Measurements from ENCODE around the gene SLC26A8.

Gene SLC26A8

DNA sequence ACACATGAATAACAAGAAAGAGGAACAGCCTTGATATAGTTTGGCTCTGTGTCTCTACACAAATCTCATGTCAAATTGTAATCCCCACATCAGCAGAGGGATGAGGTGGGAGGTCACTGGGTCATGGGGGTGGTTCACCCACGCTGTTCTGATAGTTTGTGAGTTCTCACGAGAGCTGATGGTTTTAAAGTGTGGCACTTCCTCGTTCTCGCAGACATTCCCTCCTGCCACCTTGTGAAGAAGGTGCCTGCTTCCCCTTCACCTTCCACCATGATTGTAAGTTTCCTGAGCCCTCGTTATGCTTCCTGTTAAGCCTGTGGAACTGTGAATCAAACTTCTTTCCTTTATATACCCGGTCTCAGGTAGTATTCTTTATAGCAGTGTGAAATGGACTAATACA is 116.7 kb downstream of the SLC26A8 start:
- no peak overlapping the region for H3K4me2 ChIP-seq (ENCODE audit: low read length)
- H3K9me3 ChIP-seq (ENCODE audit: control insufficient read depth, low read length), result no peaks in the 10 kb centered on the region
- peaks cover 38% of the 10 kb centered on the region for H3K79me2 ChIP-seq
- TF ChIP-seq, protein P1, sequence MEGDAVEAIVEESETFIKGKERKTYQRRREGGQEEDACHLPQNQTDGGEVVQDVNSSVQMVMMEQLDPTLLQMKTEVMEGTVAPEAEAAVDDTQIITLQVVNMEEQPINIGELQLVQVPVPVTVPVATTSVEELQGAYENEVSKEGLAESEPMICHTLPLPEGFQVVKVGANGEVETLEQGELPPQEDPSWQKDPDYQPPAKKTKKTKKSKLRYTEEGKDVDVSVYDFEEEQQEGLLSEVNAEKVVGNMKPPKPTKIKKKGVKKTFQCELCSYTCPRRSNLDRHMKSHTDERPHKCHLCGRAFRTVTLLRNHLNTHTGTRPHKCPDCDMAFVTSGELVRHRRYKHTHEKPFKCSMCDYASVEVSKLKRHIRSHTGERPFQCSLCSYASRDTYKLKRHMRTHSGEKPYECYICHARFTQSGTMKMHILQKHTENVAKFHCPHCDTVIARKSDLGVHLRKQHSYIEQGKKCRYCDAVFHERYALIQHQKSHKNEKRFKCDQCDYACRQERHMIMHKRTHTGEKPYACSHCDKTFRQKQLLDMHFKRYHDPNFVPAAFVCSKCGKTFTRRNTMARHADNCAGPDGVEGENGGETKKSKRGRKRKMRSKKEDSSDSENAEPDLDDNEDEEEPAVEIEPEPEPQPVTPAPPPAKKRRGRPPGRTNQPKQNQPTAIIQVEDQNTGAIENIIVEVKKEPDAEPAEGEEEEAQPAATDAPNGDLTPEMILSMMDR (IDR thresholded peaks at IDR 0.05), result no peak
- H3K36me3 ChIP-seq (ENCODE audit: control insufficient read depth, insufficient read depth, low read length), result no peaks in the 10 kb centered on the region
- H3K27me3 ChIP-seq (ENCODE audit: control insufficient read depth, insufficient read depth, low read length), result no peaks in the 10 kb centered on the region
- no peak overlapping the region for H3K27ac ChIP-seq
- H3K4me3 ChIP-seq (ENCODE audit: low read depth, low read length), result no peak overlapping the region
- H3K4me1 ChIP-seq, result no peaks in the 10 kb centered on the region
- no peak overlapping the region for H3K9ac ChIP-seq
- H2AFZ ChIP-seq, result no peak overlapping the region

DNA sequence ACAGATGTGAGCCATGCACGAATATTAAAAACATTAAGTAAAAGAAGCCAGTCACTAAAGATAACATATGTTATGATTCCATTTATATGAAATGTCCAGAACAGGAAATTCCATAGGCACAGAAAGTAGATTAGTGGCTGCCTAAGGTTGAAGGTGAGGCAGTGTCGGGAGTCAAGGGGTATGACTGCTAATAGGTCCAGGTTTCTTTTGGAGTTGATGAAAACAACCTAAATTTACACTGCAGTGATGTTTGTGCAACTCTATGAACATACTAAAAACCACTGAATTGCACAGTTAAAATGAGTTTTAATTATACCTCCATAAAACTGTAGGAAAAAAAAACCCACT is 118.0 kb downstream of the SLC26A8 start:
- TF ChIP-seq, protein P1 (IDR thresholded peaks at IDR 0.05), result no peak
- Histone ChIP-seq H3K4me3 (ENCODE audit: low read depth, low read length) (no peak overlapping the region), H2AFZ (no peak overlapping the region), H3K9me3 (ENCODE audit: control insufficient read depth, low read length) (no peaks in the 10 kb centered on the region), H3K27me3 (ENCODE audit: control insufficient read depth, insufficient read depth, low read length) (no peaks in the 10 kb centered on the region), H3K36me3 (ENCODE audit: control insufficient read depth, insufficient read depth, low read length) (no peaks in the 10 kb centered on the region), H3K9ac (no peak overlapping the region), H3K4me1 (no peaks in the 10 kb centered on the region), H3K79me2 (peaks cover 39% of the 10 kb centered on the region), H3K4me2 (ENCODE audit: low read length) (no peak overlapping the region), H3K27ac (no peak overlapping the region)

DNA sequence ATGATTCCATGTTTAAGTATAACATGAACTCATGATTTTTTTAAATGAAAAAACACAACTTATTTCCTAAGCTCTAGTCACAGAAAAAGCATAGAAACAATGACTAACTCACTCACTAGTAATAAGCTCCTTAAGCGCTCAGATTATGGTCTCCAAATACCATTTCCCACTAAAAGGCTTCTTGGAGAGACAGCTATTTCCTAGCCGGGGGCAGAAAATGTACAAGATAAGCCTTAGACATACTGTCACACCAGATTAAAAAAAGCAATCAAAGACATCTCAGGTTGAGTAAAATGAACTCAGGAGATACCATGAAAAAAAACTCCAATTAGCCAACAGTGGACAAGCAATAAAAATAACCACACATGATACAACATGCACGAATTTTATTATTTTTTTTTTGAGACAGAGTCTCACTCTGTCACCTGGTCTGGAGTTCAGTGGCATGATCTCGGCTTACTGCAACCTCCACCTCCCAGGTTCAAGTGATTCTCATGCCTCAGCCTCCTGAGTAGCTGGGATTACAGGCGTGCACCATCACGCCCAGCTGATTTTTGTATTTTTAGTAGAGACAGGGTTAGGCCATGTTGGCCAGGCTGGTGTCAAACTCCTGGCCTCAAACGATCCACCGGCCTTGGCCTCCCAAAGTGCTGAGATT is 118.5 kb downstream of the SLC26A8 start:
- H2AFZ ChIP-seq, result no peak overlapping the region
- H3K4me3 ChIP-seq (ENCODE audit: low read depth, low read length), result no peak overlapping the region
- no peaks in the 10 kb centered on the region for H3K4me1 ChIP-seq
- TF ChIP-seq, protein P1 (IDR thresholded peaks at IDR 0.05), result no peak
- H3K27ac ChIP-seq, result no peak overlapping the region
- H3K9ac ChIP-seq, result no peak overlapping the region
- no peaks in the 10 kb centered on the region for H3K9me3 ChIP-seq (ENCODE audit: control insufficient read depth, low read length)
- H3K27me3 ChIP-seq (ENCODE audit: control insufficient read depth, insufficient read depth, low read length), result no peaks in the 10 kb centered on the region
- H3K36me3 ChIP-seq (ENCODE audit: control insufficient read depth, insufficient read depth, low read length), result no peaks in the 10 kb centered on the region
- H3K4me2 ChIP-seq (ENCODE audit: low read length), result no peak overlapping the region
- peaks cover 36% of the 10 kb centered on the region for H3K79me2 ChIP-seq

DNA sequence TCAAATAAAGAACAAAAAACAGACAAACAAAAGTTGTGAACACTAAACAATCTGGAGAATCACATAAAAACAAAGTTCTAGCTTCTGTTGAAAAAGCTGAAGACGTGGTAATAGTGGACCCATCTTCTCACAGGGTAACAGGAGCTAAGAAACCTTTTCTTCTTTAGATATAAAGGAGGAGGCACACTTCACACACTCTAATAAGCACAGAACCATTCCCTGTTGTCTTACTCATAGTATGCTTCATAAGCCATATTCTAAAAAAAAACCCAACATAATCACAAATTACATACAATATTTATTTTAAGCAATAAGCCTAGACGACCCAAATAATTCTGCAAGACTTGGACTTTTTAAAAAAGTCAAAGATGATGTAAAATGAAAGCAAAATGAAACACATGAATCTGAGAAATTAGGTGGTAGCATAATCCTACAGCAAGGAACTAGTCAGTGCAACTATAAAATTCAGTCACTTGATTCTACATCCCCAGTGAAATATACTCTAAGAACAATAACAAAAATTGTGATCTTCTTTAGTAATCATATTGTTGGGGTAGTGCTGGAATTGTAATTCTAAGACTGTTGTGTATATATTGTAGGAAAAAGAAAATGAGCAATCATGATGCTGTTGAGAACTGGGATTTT is 119.2 kb downstream of the SLC26A8 start:
- Histone ChIP-seq H3K36me3 (ENCODE audit: control insufficient read depth, insufficient read depth, low read length) (no peaks in the 10 kb centered on the region), H3K4me2 (ENCODE audit: low read length) (no peak overlapping the region), H3K9me3 (ENCODE audit: control insufficient read depth, low read length) (no peaks in the 10 kb centered on the region), H3K9ac (no peak overlapping the region), H3K27me3 (ENCODE audit: control insufficient read depth, insufficient read depth, low read length) (no peaks in the 10 kb centered on the region), H3K79me2 (peaks cover 32% of the 10 kb centered on the region), H3K4me1 (no peaks in the 10 kb centered on the region), H2AFZ (no peak overlapping the region), H3K4me3 (ENCODE audit: low read depth, low read length) (no peak overlapping the region), H3K27ac (no peak overlapping the region)
- TF ChIP-seq, protein P1 (IDR thresholded peaks at IDR 0.05), result no peak

DNA sequence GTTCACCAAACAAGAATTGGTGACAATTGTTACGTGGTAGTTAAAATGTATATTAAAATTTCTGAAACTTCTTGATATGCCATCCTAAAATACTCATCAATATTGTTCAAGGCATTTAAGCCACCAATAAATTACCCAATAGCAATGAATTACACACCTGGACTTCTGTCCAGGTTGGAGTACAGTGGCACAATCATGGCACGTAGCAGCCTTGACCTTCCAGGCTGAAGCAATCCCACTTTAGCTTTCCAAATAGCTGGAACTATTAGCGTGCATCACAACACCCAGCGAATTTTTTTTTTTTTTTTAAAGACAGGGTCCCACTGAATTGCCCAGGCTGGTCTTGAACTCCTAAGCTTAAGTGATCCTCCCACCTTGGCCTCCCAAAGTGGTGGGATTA is 120.8 kb downstream of the SLC26A8 start:
- H3K27ac ChIP-seq, result no peak overlapping the region
- no peak overlapping the region for H3K9ac ChIP-seq
- H3K4me1 ChIP-seq, result no peaks in the 10 kb centered on the region
- H3K27me3 ChIP-seq (ENCODE audit: control insufficient read depth, insufficient read depth, low read length), result no peaks in the 10 kb centered on the region
- no peak overlapping the region for H3K4me2 ChIP-seq (ENCODE audit: low read length)
- no peaks in the 10 kb centered on the region for H3K9me3 ChIP-seq (ENCODE audit: control insufficient read depth, low read length)
- no peaks in the 10 kb centered on the region for H3K36me3 ChIP-seq (ENCODE audit: control insufficient read depth, insufficient read depth, low read length)
- H3K4me3 ChIP-seq (ENCODE audit: low read depth, low read length), result no peak overlapping the region
- TF ChIP-seq, protein P1 (IDR thresholded peaks at IDR 0.05), result no peak
- no peak overlapping the region for H2AFZ ChIP-seq
- H3K79me2 ChIP-seq, result peaks cover 22% of the 10 kb centered on the region
